Ovary (tissue), 9 donors: ENCODE measurements around the gene ALPP. TPM values are rescaled to one million over a fixed set of nuclear protein-coding genes. Genes with fewer than 3 reads are reported as not detected.
"Not testable (repeated sequence)": the region's sequence is repeated elsewhere in the genome, so short reads cannot be mapped to it uniquely, and the experiment has no call there.

Source experiments
- DNase-seq, 5 donors: peaks; one replicate each; pipeline ENCODE4 v3.0.0-alpha.2; 2019 to 2020
- H3K27ac ChIP-seq, 2 donors: fragments of 200-600 bp; one replicate each; pipeline versions ENCODE4 v1.5.1 to v1.8.0; 2019 to 2022
- H3K27me3 ChIP-seq: fragments of 200-600 bp; one replicate; pipeline ENCODE4 v1.8.0; 2022
- H3K36me3 ChIP-seq: fragments of 200-600 bp; sonication (generic); one replicate; pipeline ENCODE4 v1.5.1; 2019
- H3K4me1 ChIP-seq: one replicate; pipeline ENCODE4 v1.8.1; 2013; ENCODE audit warnings: mild to moderate bottlenecking, moderate library complexity; ENCODE audit not compliant: insufficient read depth
- H3K4me3 ChIP-seq: fragments of 200-600 bp; sonication (generic); one replicate; pipeline ENCODE4 v1.5.1; 2017
- H3K9me3 ChIP-seq, 2 donors: fragments of 200-600 bp in 1 of 2; sonication (generic) in 1 of 2; one replicate each; pipeline versions ENCODE4 v1.5.1 to v1.8.1; 2013 to 2019; ENCODE audit warnings: mild to moderate bottlenecking in 1 of 2, moderate library complexity in 1 of 2
- EP300 ChIP-seq: sonication (generic); formaldehyde crosslinking; IDR thresholded peaks from one replicate; pipeline ENCODE4 v1.6.1; 2017; ENCODE audit warnings: antibody characterized with exemption
- POLR2A ChIP-seq: fragments of 450-650 bp; IDR thresholded peaks from one replicate; pipeline ENCODE4 v1.6.1; 2017; ENCODE audit warnings: antibody characterized with exemption, mild to moderate bottlenecking, moderate library complexity
- WGBS, 3 donors: extraction: QIAGEN DNeasy Blood & Tissue Kit in 1 of 3; methylation state at CpG; one replicate each; pipeline versions ENCODE4 v1.1.5 to v1.1.7; 2013 to 2017; 5-methylcytosine and 5-hydroxymethylcytosine counted together
- intact Hi-C, 4 donors: fragments of 100-400 bp; cut with DNase I; formaldehyde crosslinking; loops; one replicate each; pipeline versions ENCODE4 v1.11.0 to v1.15.1; 2022 to 2023
- polyA plus RNA-seq, 2 donors: library from polyadenylated mRNA; stranded (reverse); fragments of 200-250 nt in 1 of 2; fragments of 350-450 nt in 1 of 2; fragmentation: Illumina TruSeq in 1 of 2; extraction: RNeasy Lipid Tissue Mini Kit (QIAGEN cat#74804) in 1 of 2; gene quantifications; one replicate each; pipeline ENCODE4 v1.2.3, GENCODE V29; 2013 to 2014
- total RNA-seq, 7 donors: library from RNA; depleted of rRNA in 2 of 7; stranded (reverse); fragments of >200 nt in 2 of 7; fragmentation: NEBNext Ultra II Directional in 3 of 7; extraction: Animal tissue kit (Norgen Biotek cat#: 25700) in 3 of 7; gene quantifications; one replicate each; pipeline versions ENCODE4 v1.1.0 to v1.2.4, GENCODE V29; 2016 to 2023
- TF ChIP-seq, protein P1 (sequence below), 3 donors: fragments of 450-650 bp in 2 of 3; fragments of 200-600 bp in 1 of 3; IDR thresholded peaks; one replicate each; pipeline versions ENCODE4 v1.5.1 to v1.8.0; 2016 to 2022; ENCODE audit warnings: antibody characterized with exemption in 3 of 3, mild to moderate bottlenecking in 1 of 3
- donor health status: DM: no; HTN: no; CAD: no; lungs with moderate emphysema.
- donor health status: DM: no; HTN: no; CAD: no.
- donor health status: Bipolar disorder and iron deficiency.
- donor health status: DM: yes; HTN: yes; CAD: no.
- donor health status: DM: no; HTN: no; CAD: no.
- donor health status: DM: yes; HTN: yes; CAD: no.

Gene ALPP
- total and polyA plus RNA-seq, 9 donors = 0.20 to 21.6 (median 8.5) TPM; not detected in 4

DNA sequence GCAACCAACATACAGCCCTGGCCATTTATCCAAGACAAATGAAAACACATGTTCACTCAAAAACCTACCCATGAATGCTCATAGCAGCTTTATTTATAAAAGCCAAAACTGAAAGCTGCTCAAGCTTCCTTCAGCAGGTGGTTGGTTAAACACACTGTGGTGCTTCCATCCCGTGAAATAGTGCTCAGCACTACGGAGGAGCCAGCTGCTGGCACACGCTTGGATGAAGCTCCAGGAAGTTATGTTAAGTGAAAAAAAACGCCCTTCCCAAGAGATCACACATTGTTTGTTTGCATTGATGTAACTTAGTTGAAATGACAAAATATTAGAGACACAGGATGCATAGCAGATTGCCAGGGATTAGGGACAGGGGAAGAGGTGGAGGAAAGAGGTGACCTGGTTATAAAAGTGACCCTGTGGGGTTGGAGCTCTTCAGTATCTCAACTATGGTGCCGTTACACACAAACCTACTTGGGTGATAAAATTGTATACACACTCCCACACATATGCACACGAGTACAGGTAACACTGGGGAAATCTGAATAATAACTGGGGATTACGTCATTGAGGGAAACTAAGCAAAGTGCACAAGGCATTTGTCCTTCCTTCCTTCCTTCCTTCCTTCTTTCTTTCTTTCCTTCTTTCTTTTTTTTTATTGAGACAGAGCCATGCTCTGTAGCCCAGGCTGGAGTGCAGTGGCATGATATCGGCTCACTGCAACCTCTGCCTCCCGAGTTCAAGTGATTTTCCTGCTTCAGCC lies 21.9 kb downstream of the ALPP start:
- no peak overlapping the region for H3K4me3 ChIP-seq
- TF ChIP-seq, protein P1, sequence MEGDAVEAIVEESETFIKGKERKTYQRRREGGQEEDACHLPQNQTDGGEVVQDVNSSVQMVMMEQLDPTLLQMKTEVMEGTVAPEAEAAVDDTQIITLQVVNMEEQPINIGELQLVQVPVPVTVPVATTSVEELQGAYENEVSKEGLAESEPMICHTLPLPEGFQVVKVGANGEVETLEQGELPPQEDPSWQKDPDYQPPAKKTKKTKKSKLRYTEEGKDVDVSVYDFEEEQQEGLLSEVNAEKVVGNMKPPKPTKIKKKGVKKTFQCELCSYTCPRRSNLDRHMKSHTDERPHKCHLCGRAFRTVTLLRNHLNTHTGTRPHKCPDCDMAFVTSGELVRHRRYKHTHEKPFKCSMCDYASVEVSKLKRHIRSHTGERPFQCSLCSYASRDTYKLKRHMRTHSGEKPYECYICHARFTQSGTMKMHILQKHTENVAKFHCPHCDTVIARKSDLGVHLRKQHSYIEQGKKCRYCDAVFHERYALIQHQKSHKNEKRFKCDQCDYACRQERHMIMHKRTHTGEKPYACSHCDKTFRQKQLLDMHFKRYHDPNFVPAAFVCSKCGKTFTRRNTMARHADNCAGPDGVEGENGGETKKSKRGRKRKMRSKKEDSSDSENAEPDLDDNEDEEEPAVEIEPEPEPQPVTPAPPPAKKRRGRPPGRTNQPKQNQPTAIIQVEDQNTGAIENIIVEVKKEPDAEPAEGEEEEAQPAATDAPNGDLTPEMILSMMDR (IDR thresholded peaks at IDR 0.05) = no peak
- TF ChIP-seq POLR2A = no peak
- no peak for TF ChIP-seq EP300
- intact Hi-C loops = no loop called here
- H3K27ac ChIP-seq = no peak overlapping the region
- H3K27me3 ChIP-seq = no peaks in the 10 kb centered on the region
- WGBS, 3 donors = 40 to 51% (median 44%) methylated on average over 9 of the region's 9 CpGs
- H3K4me1 ChIP-seq = no peaks in the 10 kb centered on the region
- H3K36me3 ChIP-seq = no peaks in the 10 kb centered on the region
- H3K9me3 ChIP-seq = no peaks in the 10 kb centered on the region
- no peak for DNase-seq

DNA sequence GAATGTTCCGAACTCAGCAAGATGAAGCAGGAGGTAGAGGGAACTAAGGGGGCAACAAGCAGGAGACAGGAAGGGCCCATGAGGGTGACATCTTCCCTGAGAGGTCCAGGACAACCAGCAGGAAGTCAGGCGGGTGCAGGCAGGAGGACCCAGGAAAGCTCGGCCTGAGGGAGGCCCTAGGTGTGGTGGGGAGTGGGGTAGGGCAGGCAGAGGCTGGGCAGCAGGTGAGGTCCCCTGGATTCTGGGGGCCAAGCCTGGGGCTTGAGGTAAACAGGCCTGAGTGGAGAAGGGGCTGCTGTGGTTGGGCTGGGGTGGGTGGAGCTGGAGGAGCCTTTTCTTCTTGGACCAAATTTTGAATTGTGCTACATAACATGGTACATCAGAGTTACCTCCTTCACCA lies 24.0 kb downstream of the ALPP start:
- Histone ChIP-seq H3K9me3 (no peaks in the 10 kb centered on the region), H3K27ac (no peak overlapping the region), H3K36me3 (no peaks in the 10 kb centered on the region), H3K4me1 (no peaks in the 10 kb centered on the region), H3K27me3 (no peaks in the 10 kb centered on the region), H3K4me3 (no peak overlapping the region)
- TF ChIP-seq, protein P1 (IDR thresholded peaks at IDR 0.05) = no peak
- WGBS, 3 donors = 79 to 88% (median 87%) methylated on average over 3 of the region's 3 CpGs
- intact Hi-C loops = no loop called here
- no peak for DNase-seq

DNA sequence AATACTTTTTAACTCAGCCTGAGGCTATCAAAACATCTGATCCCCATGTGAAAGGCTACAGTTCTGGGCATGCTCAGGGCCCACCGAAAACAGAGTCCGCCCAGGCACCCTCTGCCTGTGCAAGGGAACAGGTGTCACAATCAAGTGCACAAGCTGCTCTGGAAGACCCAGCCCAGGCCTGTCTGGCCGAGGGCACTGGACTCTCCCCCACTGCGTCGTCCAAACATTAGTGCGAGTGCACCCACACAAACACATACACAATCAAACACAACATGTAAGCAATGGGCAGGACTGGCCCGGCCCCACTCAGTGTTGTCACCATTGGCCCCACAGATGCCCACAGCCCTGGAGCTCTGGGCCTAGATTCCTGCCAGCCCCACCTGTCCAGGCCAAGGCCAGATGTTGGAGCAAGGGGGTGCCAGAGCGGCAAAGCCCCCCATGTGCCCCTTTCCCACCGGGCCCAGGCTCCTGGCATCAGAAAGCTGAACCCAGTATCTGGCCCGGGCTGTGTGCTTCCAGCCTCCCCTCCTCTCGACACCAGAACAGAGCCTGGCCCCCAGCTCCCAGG lies 27.5 kb downstream of the ALPP start:
- TF ChIP-seq POLR2A (no peak), EP300 (no peak)
- TF ChIP-seq, protein P1 (IDR thresholded peaks at IDR 0.05) = no peak

DNA sequence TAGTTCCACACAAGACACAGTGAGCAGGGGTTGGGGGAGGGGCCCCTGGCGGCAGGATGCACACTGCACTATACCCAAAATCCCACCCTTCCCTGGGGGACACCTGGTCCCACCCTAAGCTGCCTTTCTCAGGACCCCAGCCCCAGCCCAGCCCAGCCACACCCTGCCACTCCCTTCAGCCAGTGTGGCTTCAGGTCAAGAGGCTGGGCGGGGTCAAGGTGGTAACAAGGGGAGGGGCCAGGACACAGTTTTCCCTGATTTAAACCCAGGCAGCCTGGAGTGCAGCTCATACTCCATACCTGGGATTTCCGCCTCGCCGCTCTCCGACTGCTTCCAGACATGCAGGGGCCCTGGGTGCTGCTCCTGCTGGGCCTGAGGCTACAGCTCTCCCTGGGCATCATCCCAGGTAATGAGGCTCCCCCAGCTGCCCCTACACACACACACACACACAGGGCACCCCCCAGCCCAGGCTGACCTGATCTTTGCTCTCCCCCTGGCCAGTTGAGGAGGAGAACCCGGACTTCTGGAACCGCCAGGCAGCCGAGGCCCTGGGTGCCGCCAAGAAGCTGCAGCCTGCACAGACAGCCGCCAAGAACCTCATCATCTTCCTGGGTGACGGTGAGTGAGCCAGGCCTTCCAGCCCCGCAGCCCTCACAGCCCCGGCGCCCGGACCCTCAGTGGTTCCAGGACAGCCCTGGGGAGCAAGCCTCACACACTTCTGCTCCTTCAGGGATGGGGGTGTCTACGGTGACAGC lies 28.2 kb downstream of the ALPP start, which contains the start of gene ALPG:
Gene ALPG, plus strand, starts transcription at position 289 of the 755 bp plus-strand sequence. Its CDS starts 51 bp downstream, at position 340.
- H3K27me3 ChIP-seq = no peaks in the 10 kb centered on the region
- no peak within 1 kb of the TSS for H3K4me3 ChIP-seq
- no peak for DNase-seq
- 92 to 93% (median 92%) methylated on average over 15 to 17 of the region's 17 CpGs for WGBS, 3 donors
- H3K9me3 ChIP-seq = no peaks in the 10 kb centered on the region
- TF ChIP-seq, protein P1 (IDR thresholded peaks at IDR 0.05) = no peak
- no peak for TF ChIP-seq EP300
- no peak for TF ChIP-seq POLR2A
- H3K27ac ChIP-seq = no peak within 1 kb of the TSS
- H3K36me3 ChIP-seq = no peaks in the 10 kb centered on the region
- no peaks in the 10 kb centered on the region for H3K4me1 ChIP-seq
- intact Hi-C loops = no loop called here

More for the DNA sequence above, 27.5 kb downstream of the ALPP start:
- no peak overlapping the region for H3K4me3 ChIP-seq
- no peak for DNase-seq
- H3K4me1 ChIP-seq = no peaks in the 10 kb centered on the region
- 84 to 88% (median 86%) methylated on average over 10 to 11 of the region's 11 CpGs for WGBS, 3 donors
- intact Hi-C loops = no loop called here
- H3K36me3 ChIP-seq = no peaks in the 10 kb centered on the region
- H3K9me3 ChIP-seq = no peaks in the 10 kb centered on the region
- H3K27ac ChIP-seq = no peak overlapping the region
- no peaks in the 10 kb centered on the region for H3K27me3 ChIP-seq

DNA sequence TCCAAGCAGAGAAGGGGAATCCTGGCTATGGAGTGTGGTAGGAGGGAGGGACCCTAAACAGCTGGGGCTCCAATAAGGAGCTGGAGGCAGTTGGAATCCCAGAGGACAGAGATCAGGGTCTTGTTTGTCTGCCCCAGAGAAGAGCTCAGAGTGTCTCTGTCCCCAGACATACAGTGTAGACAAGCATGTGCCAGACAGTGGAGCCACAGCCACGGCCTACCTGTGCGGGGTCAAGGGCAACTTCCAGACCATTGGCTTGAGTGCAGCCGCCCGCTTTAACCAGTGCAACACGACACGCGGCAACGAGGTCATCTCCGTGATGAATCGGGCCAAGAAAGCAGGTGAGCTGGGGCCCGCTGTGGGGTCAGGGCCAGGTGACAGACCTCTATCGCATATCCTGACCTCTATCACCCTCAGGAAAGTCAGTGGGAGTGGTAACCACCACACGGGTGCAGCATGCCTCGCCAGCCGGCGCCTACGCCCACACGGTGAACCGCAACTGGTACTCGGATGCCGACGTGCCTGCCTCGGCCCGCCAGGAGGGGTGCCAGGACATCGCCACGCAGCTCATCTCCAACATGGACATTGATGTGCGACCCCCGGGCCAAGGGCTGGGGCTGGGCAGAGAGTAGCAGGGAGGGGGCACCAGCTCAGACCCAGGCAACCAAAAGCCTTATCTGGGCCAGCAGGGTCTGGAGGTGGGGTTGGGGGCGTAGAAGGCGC lies 29.0 kb downstream of the ALPP start:
- H3K36me3 ChIP-seq, H3K27ac ChIP-seq: not testable (repeated sequence)
- WGBS, 3 donors = 82 to 89% (median 86%) methylated on average over 26 to 30 of the region's 30 CpGs

DNA sequence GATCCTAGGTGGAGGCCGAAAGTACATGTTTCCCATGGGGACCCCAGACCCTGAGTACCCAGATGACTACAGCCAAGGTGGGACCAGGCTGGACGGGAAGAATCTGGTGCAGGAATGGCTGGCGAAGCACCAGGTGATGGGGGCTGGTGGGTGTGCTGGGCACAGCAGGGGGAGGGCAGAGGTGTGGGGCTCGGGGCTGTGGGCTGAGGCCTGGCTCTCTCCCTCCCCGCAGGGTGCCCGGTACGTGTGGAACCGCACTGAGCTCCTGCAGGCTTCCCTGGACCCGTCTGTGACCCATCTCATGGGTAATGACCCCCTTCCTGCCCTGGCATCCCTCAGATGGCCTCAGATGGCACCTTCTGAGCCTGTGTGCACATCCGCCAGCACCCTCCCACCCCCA lies 29.7 kb downstream of the ALPP start:
- 88 to 90% methylated on average over 6 to 10 of the region's 10 CpGs; no CpG with 5 or more reads in 1 of the 3 donors for WGBS, 3 donors
- H3K4me1 ChIP-seq, H3K4me3 ChIP-seq, H3K27ac ChIP-seq, H3K27me3 ChIP-seq, DNase-seq, H3K9me3 ChIP-seq, intact Hi-C loops, H3K36me3 ChIP-seq: not testable (repeated sequence)

More for the DNA sequence above, 29.0 kb downstream of the ALPP start:
- H3K27me3 ChIP-seq, H3K4me3 ChIP-seq, H3K9me3 ChIP-seq, intact Hi-C loops, H3K4me1 ChIP-seq, DNase-seq: not testable (repeated sequence)
